GM12865 (cell line): Measurements from ENCODE around the gene RXFP2.

ENCODE experiments used
- DNase-seq: peaks from one replicate; pipeline ENCODE4 v3.0.0; 2010; ENCODE audit warnings: low read depth
- H3K4me3 ChIP-seq: 2 replicates; pipeline ENCODE4 v1.5.1; 2011; ENCODE audit warnings: mild to moderate bottlenecking, low read depth, low read length, control low read depth
- TF ChIP-seq, protein P1 (sequence below): IDR thresholded peaks from 2 replicates; pipeline ENCODE4 v1.5.1; 2011; ENCODE audit warnings: low read length, control low read depth, low read depth, inconsistent platforms; ENCODE audit not compliant: insufficient read depth; ENCODE audit errors: missing control alignments

Gene RXFP2

DNA sequence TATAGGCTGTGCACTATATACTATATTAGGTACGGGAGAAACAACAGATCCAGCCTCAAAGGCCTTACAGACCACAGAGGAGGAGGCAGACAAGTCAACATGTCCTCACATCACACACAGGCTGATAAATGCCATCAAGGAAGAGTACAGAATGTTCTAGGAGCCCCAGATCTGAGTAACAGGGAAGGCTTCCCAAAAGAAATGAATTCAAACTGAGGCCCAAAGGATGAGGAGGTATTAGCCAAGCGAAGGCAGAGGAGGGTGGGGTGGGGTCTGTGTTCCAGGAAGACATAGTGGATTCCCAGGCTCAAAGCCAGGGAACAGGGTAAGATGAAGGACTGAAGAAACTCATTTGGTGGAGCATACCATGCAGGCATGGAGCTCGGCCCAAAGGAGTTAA, 55.1 kb downstream of the RXFP2 start:
- TF ChIP-seq, protein P1, sequence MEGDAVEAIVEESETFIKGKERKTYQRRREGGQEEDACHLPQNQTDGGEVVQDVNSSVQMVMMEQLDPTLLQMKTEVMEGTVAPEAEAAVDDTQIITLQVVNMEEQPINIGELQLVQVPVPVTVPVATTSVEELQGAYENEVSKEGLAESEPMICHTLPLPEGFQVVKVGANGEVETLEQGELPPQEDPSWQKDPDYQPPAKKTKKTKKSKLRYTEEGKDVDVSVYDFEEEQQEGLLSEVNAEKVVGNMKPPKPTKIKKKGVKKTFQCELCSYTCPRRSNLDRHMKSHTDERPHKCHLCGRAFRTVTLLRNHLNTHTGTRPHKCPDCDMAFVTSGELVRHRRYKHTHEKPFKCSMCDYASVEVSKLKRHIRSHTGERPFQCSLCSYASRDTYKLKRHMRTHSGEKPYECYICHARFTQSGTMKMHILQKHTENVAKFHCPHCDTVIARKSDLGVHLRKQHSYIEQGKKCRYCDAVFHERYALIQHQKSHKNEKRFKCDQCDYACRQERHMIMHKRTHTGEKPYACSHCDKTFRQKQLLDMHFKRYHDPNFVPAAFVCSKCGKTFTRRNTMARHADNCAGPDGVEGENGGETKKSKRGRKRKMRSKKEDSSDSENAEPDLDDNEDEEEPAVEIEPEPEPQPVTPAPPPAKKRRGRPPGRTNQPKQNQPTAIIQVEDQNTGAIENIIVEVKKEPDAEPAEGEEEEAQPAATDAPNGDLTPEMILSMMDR, result no peak
- no peak overlapping the region for H3K4me3 ChIP-seq
- no peak for DNase-seq

DNA sequence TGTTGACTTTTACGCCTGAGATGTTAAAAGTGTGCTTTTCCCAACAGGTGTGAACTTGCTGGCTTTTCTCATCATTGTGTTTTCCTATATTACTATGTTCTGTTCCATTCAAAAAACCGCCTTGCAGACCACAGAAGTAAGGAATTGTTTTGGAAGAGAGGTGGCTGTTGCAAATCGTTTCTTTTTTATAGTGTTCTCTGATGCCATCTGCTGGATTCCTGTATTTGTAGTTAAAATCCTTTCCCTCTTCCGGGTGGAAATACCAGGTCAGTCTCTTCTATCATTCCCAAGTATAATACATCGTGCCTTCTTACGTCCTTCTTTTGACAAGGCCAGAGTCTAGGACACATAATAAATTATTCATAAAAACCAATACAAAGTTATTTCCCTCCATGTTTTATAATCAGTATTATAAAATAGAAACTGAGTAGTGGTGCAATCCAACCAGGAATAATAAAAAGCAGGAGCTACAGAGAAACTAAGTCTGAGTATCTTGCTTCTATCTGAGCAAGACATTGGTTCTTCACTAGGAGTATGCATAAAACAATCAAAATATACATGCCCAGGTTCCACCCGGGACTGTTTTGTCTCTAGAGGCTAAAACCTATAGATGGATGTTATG, 57.9 kb downstream of the RXFP2 start:
- DNase-seq, result no peak
- no peak overlapping the region for H3K4me3 ChIP-seq
- TF ChIP-seq, protein P1, result no peak

DNA sequence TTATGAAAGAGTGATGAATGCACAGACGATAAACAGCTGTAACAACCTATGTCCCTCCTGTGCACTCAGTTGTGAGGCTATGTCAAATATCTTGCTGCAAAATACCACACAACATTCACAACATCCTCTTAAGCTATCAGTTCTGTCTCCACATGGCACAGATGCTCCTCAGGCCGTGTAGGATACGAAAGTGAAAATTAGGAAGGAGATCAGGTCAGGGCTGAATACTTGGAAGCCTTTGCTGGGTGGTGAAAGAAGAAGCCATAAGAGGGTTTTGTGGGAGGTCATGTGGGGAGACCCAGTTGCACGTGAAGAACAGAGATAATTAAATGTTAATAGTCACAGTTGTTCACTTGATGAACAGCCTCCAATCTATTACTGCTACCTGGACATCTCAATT, 58.9 kb downstream of the RXFP2 start:
- TF ChIP-seq, protein P1, result no peak
- DNase-seq, result no peak
- H3K4me3 ChIP-seq, result no peak overlapping the region

DNA sequence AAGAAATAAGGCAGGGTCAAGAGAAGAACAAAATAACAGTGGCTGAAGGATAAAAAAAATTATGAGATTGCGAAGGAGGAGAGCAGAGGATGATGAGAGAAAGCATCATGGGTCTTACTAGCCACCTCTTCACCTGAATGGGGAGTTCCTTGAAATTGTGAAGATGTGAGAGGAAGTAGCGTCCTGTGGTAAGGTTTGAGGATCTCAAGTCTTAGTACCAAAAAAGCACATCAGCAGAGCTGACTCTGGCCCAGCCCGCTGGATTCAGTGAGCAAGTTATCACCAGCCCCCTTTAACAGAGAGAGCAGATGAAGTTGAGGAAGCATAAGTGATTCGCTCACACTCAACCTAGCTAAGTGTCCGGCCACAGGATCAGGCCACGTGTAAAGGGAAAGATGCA, 61.8 kb downstream of the RXFP2 start:
- TF ChIP-seq, protein P1, result no peak
- H3K4me3 ChIP-seq, result no peak overlapping the region
- no peak for DNase-seq

DNA sequence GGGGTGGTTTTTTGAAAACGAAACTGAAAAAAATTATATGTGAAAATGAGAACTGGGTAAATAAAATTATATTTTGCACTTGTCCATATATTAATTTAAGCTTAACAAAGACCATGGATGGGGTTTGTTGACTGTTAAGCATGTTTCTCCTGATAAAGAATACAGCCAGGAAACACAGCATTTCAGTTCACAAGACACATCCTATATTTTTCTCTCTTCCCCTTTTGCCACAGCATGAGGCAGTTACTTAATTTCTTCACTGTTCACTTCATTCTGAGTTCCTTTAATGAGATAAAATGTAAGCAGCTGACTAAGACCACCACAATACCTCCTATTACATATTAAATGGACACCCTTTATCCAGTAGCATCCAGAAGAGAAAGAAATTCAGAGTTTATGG, 64.0 kb downstream of the RXFP2 start:
- TF ChIP-seq, protein P1, result no peak
- DNase-seq, result no peak
- H3K4me3 ChIP-seq, result no peak overlapping the region

DNA sequence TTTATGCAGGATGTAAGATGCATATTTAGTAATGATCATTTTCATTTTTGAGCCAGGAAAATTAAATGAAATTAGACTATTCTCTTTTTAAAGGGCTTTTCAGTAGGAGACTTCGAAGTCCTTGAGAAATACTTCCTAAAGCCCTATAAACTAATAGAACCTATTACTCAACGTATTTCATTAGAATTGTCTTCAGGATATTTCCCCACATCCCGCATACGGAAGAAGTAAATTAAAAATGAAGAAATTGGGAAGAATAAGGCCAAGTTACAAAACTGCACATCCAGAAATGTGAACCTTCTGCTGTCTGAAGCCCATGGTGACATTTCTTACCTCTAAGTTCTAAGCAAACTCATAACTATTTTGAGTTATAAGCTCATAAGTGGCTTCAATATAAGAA, 66.5 kb downstream of the RXFP2 start:
- no peak overlapping the region for H3K4me3 ChIP-seq
- TF ChIP-seq, protein P1, result no peak
- no peak for DNase-seq

DNA sequence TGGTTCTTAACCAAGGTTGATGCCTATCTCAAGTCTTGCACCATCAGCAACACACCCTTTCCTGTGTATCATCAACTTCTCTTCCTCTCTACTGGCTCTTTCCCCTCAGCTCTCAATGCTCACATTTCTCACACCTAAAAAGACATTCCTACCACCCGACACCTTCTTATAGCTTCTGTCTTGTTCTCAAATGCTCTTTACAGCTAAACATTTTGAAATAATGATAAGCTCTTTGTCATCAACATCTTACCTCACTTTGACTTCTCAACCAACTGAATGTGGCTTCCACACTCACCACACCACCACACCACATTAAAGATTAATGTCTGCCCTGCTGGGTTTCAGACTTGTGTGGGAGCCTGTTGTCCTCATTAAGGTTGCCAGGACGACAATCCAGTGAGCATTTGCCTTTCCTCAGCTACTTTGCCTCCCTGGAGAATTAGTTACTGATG, 67.8 kb downstream of the RXFP2 start:
- peak; percentile 36 for DNase-seq
- H3K4me3 ChIP-seq, result no peak overlapping the region
- TF ChIP-seq, protein P1, result no peak
